IMR-90 (cell line): ENCODE data around the gene CRIM1.

ENCODE experiments used
- CHD1 ChIP-seq: IDR thresholded peaks from 2 replicates; pipeline ENCODE4 v1.6.1; 2012; ENCODE audit warnings: low read depth, low read length, improper control_type of control experiment
- CTCF ChIP-seq: conservative IDR thresholded peaks from 2 replicates; pipeline ENCODE4 v1.5.1; 2012; ENCODE audit warnings: mild to moderate bottlenecking, low read depth, low read length, improper control_type of control experiment
- ELK1 ChIP-seq: fragments of 150-350 bp; IDR thresholded peaks from 2 replicates; pipeline ENCODE4 v1.6.1; 2016; ENCODE audit warnings: low read depth, mild to moderate bottlenecking, low read length, moderate library complexity, borderline replicate concordance
- MAFK ChIP-seq: IDR thresholded peaks from 2 replicates; pipeline ENCODE4 v1.6.1; 2012; ENCODE audit warnings: low read depth, low read length, improper control_type of control experiment
- MAZ ChIP-seq: IDR thresholded peaks from 2 replicates; pipeline ENCODE4 v1.6.1; 2012; ENCODE audit warnings: low read depth, mild to moderate bottlenecking, low read length, improper control_type of control experiment, moderate library complexity, borderline replicate concordance
- MXI1 ChIP-seq: IDR thresholded peaks from 2 replicates; pipeline ENCODE4 v1.6.1; 2012; ENCODE audit warnings: low read depth, mild to moderate bottlenecking, low read length, moderate library complexity, borderline replicate concordance
- POLR2A ChIP-seq: IDR thresholded peaks from 2 replicates; pipeline ENCODE4 v1.6.1; 2012; ENCODE audit warnings: mild to moderate bottlenecking, low read depth, low read length
- RFX5 ChIP-seq: IDR thresholded peaks from 2 replicates; pipeline ENCODE4 v1.8.0; 2012; ENCODE audit warnings: low read depth, mild to moderate bottlenecking, low read length, moderate library complexity
- SMC3 ChIP-seq: fragments of 150-350 bp; IDR thresholded peaks from 2 replicates; pipeline ENCODE4 v1.6.1; 2016; ENCODE audit warnings: low read depth, mild to moderate bottlenecking, antibody characterized with exemption, low read length, moderate library complexity

GRCh38 chr2:36520431-36520830 lies 164.9 kb downstream of the CRIM1 start:
- TF ChIP-seq CTCF (no peak), RFX5 (no peak), CHD1 (no peak), POLR2A (no peak), MAFK (no peak), ELK1 (no peak), MAZ (no peak), MXI1 (no peak), SMC3 (no peak)
